NCI-H526 (cell line): ENCODE results near the gene ALDOC.
"Not testable (repeated sequence)": the region's sequence is repeated elsewhere in the genome, so short reads cannot be mapped to it uniquely, and the experiment has no call there.

Source experiments
- DNase-seq, 2 experiments: peaks; one replicate each; lab custom pipeline; 2025; lab: John Stamatoyannopoulos, UW

The ALDOC gene

GRCh38 chr17:28582513-28582912 is 5.8 kb upstream of the ALDOC start:
- DNase-seq = no peak

- DNase-seq = no peak
These were observed 4.3 kb upstream of the ALDOC start for GRCh38 chr17:28580959-28581358.

GRCh38 chr17:28579526-28579925 is 2.8 kb upstream of the ALDOC start:
- DNase-seq = no peak

- DNase-seq = no peak
These were observed 1.8 kb upstream of the ALDOC start for GRCh38 chr17:28578246-28579195.

- DNase-seq = no peak
These were observed 750 bp upstream of the ALDOC start for GRCh38 chr17:28577466-28577824.

- DNase-seq = not testable (repeated sequence)
These were observed 679 bp downstream of the ALDOC start for GRCh38 chr17:28576016-28576415.

- DNase-seq = peak in 1 of 2 experiments; percentile 24
These were observed 1.4 kb downstream of the ALDOC start for GRCh38 chr17:28575126-28575795.

- DNase-seq = peak in 1 of 2 experiments; percentile 31
These were observed 2.2 kb downstream of the ALDOC start for GRCh38 chr17:28574526-28574925.

GRCh38 chr17:28573966-28574480 is 2.7 kb downstream of the ALDOC start:
- DNase-seq = no peak

GRCh38 chr17:28573521-28573920 is 3.2 kb downstream of the ALDOC start:
- DNase-seq = no peak

GRCh38 chr17:28573040-28573380 is 3.7 kb downstream of the ALDOC start:
- DNase-seq = no peak

- DNase-seq = no peak
These were observed 4.2 kb downstream of the ALDOC start for GRCh38 chr17:28572259-28573039.

- DNase-seq = peak; percentile 94 to 100
These were observed 5.2 kb downstream of the ALDOC start, which contains the start of gene PIGS for GRCh38 chr17:28571361-28572122. PIGS (minus strand) TSS chr17:28571524; CDS start chr17:28571496, 28 bp downstream.

GRCh38 chr17:28570716-28571360 is 5.9 kb downstream of the ALDOC start:
- peak; percentile 72 to 83 for DNase-seq

- DNase-seq = no peak
These were observed 7.2 kb downstream of the ALDOC start for GRCh38 chr17:28569446-28569845.

- no peak for DNase-seq
These were observed 9.1 kb downstream of the ALDOC start for GRCh38 chr17:28567604-28568003.

- DNase-seq = no peak
These were observed 13.2 kb downstream of the ALDOC start for GRCh38 chr17:28563475-28563874.

- DNase-seq = no peak
These were observed 21.7 kb downstream of the ALDOC start for GRCh38 chr17:28555022-28555421.

GRCh38 chr17:28554565-28554964 is 22.1 kb downstream of the ALDOC start:
- peak in 1 of 2 experiments; percentile 32 for DNase-seq

GRCh38 chr17:28553000-28553505 is 23.6 kb downstream of the ALDOC start:
- no peak for DNase-seq
